Measurements from ENCODE around the gene RANBP17.
"Not testable (repeated sequence)": the region's sequence is repeated elsewhere in the genome, so short reads cannot be mapped to it uniquely, and the experiment has no call there.

The RANBP17 gene

GRCh38 chr5:171258737-171259415 is 397.1 kb downstream of the RANBP17 start:
- DNase-seq, result no peak

- DNase-seq, result no peak
Measured at GRCh38 chr5:171261361-171261760, 399.5 kb downstream of the RANBP17 start.

- no peak for DNase-seq
Measured at GRCh38 chr5:171261904-171262303, 400.1 kb downstream of the RANBP17 start.

- DNase-seq, result no peak
Measured at GRCh38 chr5:171263181-171263580, 401.4 kb downstream of the RANBP17 start.

- DNase-seq, result peak; percentile 24 to 37
Measured at GRCh38 chr5:171264843-171265242, 403.0 kb downstream of the RANBP17 start.

- no peak for DNase-seq
Measured at GRCh38 chr5:171268700-171269620, 407.1 kb downstream of the RANBP17 start.

GRCh38 chr5:171269717-171270116 is 407.9 kb downstream of the RANBP17 start:
- no peak for DNase-seq

- no peak for DNase-seq
Measured at GRCh38 chr5:171270136-171270535, 408.3 kb downstream of the RANBP17 start.

GRCh38 chr5:171271798-171272197 is 410.0 kb downstream of the RANBP17 start:
- no peak for DNase-seq

- DNase-seq, result peak; percentile 43 to 62
Measured at GRCh38 chr5:171272996-171273970, 411.5 kb downstream of the RANBP17 start.

- no peak for DNase-seq
Measured at GRCh38 chr5:171275841-171276544, 414.2 kb downstream of the RANBP17 start.

- DNase-seq, result no peak
Measured at GRCh38 chr5:171283753-171284152, 421.9 kb downstream of the RANBP17 start.

- DNase-seq, result no peak
Measured at GRCh38 chr5:171285465-171285864, 423.6 kb downstream of the RANBP17 start.

- no peak for DNase-seq
Measured at GRCh38 chr5:171288066-171288465, 426.2 kb downstream of the RANBP17 start.

- no peak for DNase-seq
Measured at GRCh38 chr5:171291371-171291770, 429.6 kb downstream of the RANBP17 start.

GRCh38 chr5:171295299-171295698 is 433.5 kb downstream of the RANBP17 start:
- no peak for DNase-seq

- no peak for DNase-seq
Measured at GRCh38 chr5:171295801-171296200, 434.0 kb downstream of the RANBP17 start.

- not testable (repeated sequence) for DNase-seq
Measured at GRCh38 chr5:171297941-171298340, 436.1 kb downstream of the RANBP17 start.

GRCh38 chr5:171299228-171299627 is 437.4 kb downstream of the RANBP17 start:
- no peak for DNase-seq

- DNase-seq, result no peak
Measured at GRCh38 chr5:171299851-171300250, 438.0 kb downstream of the RANBP17 start.

GRCh38 chr5:171300358-171300757 is 438.5 kb downstream of the RANBP17 start:
- DNase-seq, result no peak

- DNase-seq, result no peak
Measured at GRCh38 chr5:171306166-171306565, 444.3 kb downstream of the RANBP17 start.

Data from Kasumi-1 (cell line).